K562 (cell line): ENCODE results near the gene ZFYVE21.

Experiments used
- BHLHE40 ChIP-seq: IDR thresholded peaks from 2 replicates; pipeline ENCODE4 v1.6.1; 2011; ENCODE audit warnings: low read length, improper control_type of control experiment
- CBFB ChIP-seq: sonication (generic); formaldehyde crosslinking; IDR thresholded peaks from 2 replicates; pipeline ENCODE4 v1.4.0; 2020; ENCODE audit warnings: mild to moderate bottlenecking, missing genetic modification reagents
- DNMT1 ChIP-seq: fragments of 450-650 bp; IDR thresholded peaks from 2 replicates; pipeline ENCODE4 v1.6.1; 2016; ENCODE audit warnings: antibody characterized with exemption, mild to moderate bottlenecking
- ELK3 ChIP-seq: fragments of 450-650 bp; formaldehyde crosslinking; IDR thresholded peaks from 2 replicates; pipeline ENCODE4 v1.4.0; 2020; ENCODE audit warnings: mild to moderate bottlenecking
- EZH2 ChIP-seq: IDR thresholded peaks from 2 replicates; pipeline ENCODE4 v1.6.1; 2012; ENCODE audit warnings: low read depth, mild to moderate bottlenecking, inconsistent platforms, low read length, borderline replicate concordance
- MAFK ChIP-seq: IDR thresholded peaks from 2 replicates; pipeline ENCODE4 v1.6.1; 2011; ENCODE audit warnings: low read length, improper control_type of control experiment
- MEF2A ChIP-seq: IDR thresholded peaks from 2 replicates; pipeline ENCODE4 v1.6.1; 2011; ENCODE audit warnings: low read depth, mild to moderate bottlenecking, low read length, moderate library complexity; ENCODE audit not compliant: control insufficient read depth
- NFE2 ChIP-seq: IDR thresholded peaks from 2 replicates; pipeline ENCODE4 v1.6.1; 2014; ENCODE audit warnings: antibody characterized with exemption, low read depth
- POLR2AphosphoS5 ChIP-seq: IDR thresholded peaks from 2 replicates; pipeline ENCODE4 v1.6.1; 2011; ENCODE audit warnings: mild to moderate bottlenecking, low read depth, low read length, moderate library complexity; ENCODE audit not compliant: control insufficient read depth, insufficient read depth
- TAF1 ChIP-seq: IDR thresholded peaks from 2 replicates; pipeline ENCODE4 v1.6.1; 2011; ENCODE audit warnings: mild to moderate bottlenecking, low read length, moderate library complexity; ENCODE audit not compliant: insufficient read depth, control insufficient read depth, severe bottlenecking; ENCODE audit errors: extremely low read depth
- TF ChIP-seq, protein P1 (sequence below), 3 experiments: IDR thresholded peaks in 2 of 3; conservative IDR thresholded peaks in 1 of 3; 2 replicates each; pipeline ENCODE4 v1.5.1; 2011 to 2012; ENCODE audit warnings: low read length in 3 of 3, mild to moderate bottlenecking in 3 of 3, control low read depth in 2 of 3, improper control_type of control experiment in 1 of 3, inconsistent platforms in 1 of 3, low read depth in 1 of 3, mixed read lengths in 1 of 3, moderate library complexity in 1 of 3; ENCODE audit not compliant: insufficient read depth in 2 of 3

DNA sequence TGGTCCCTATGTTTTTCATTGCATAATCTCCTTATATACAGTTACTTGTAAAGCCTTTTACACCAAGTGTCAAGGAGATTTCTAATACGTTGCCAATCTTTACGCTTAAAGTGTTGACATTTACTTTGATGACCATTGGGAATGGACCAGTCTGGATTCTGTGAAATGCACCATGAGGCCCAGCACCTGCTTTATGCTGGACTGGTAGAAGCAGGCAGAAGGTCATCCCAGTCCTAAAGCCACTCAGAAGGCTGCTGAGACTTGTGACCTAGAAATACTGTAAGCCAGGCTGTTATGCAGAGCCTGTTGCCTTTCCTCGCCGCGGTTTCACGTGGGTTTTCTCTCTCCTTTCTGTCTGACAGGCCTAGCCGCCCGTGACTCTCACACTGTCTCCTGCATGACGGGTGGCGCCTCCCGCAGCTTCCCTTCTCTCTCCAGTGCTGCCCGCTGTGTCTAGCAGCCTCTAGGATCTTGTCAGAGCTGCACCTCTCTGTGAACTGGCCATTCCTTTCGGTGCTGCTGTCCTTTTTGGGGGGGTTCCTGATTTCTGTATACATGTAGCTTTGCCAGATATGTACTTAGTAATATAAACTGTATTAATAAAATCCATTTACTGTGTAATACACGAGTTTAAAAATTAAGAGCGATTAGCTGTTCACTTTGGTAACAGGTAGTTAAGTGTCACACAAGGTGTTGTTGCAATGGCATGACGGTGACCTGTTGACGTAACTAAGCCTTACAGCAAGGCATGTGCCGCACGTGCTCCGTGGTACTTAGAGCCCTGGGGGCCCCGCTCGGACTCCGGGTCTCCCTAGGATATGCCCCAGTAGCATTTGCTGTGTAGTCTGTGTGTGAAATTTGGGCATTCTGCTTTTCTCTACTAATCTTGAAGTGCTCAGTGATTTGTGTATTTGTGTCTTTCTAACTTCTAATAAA is 30.1 kb upstream of the ZFYVE21 start:
- TF ChIP-seq EZH2 = no peak
- TF ChIP-seq NFE2 = no peak
- TF ChIP-seq POLR2AphosphoS5 = no peak
- TF ChIP-seq CBFB = no peak
- no peak for TF ChIP-seq ELK3
- no peak for TF ChIP-seq BHLHE40
- TF ChIP-seq TAF1 = no peak
- TF ChIP-seq MAFK = no peak
- no peak for TF ChIP-seq DNMT1
- TF ChIP-seq, protein P1, sequence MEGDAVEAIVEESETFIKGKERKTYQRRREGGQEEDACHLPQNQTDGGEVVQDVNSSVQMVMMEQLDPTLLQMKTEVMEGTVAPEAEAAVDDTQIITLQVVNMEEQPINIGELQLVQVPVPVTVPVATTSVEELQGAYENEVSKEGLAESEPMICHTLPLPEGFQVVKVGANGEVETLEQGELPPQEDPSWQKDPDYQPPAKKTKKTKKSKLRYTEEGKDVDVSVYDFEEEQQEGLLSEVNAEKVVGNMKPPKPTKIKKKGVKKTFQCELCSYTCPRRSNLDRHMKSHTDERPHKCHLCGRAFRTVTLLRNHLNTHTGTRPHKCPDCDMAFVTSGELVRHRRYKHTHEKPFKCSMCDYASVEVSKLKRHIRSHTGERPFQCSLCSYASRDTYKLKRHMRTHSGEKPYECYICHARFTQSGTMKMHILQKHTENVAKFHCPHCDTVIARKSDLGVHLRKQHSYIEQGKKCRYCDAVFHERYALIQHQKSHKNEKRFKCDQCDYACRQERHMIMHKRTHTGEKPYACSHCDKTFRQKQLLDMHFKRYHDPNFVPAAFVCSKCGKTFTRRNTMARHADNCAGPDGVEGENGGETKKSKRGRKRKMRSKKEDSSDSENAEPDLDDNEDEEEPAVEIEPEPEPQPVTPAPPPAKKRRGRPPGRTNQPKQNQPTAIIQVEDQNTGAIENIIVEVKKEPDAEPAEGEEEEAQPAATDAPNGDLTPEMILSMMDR (IDR thresholded peaks at IDR 0.05 in 2 of 3, conservative IDR thresholded peaks at IDR 0.05 in 1 of 3; ENCODE audit: insufficient read depth in 2 of 3, low read depth in 1 of 3, low read length in 3 of 3) = no peak
- no peak for TF ChIP-seq MEF2A
